Midbrain (tissue), 1 donor: ENCODE results near the gene ZNF727.
"Not testable (repeated sequence)": the region's sequence is repeated elsewhere in the genome, so short reads cannot be mapped to it uniquely, and the experiment has no call there.

ENCODE experiments used
- DNase-seq: peaks from one replicate; lab custom pipeline; 2025; lab: John Stamatoyannopoulos, UW

Gene ZNF727

DNA sequence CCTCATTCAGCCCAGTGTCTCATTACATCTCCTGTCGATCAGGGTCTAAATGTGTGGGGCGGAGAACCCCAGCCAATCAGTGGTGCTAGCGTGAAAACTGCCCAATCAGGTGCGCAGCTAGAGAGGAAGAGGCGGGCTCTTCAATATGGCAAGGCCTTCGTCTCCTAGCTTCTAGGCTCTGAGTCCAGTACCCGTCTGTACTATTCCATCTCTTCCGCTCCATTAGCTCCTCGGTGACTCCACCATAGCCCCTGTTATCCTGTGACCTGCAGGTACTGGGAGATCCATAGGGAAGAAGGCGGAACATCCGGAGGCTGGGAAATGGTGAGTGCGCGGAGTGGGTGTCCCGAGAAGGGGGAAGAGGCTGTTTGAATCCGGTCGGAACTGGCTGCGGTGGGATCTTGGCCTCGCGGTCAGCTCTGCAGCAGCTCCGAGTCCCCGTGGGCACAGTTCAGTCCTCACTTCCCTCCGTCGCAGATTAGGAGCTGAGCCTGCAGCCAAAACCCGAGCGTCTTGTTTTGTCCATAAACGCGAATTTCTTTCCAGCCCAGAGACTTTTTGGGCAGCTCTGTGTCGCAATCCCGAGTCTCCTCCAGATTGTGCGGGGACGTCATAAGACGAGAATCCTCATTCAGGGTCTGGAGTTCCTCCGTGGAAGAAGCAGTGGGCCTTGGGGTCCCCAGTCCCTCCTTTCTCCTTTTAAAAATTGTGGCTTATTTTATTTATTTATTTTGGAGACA, at the start of gene ZNF727:
Gene ZNF727 (plus strand): TSS at position 134 of the 740 bp plus-strand sequence. CDS start 188 bp downstream, at position 322.
- peak; percentile 91 for DNase-seq

DNA sequence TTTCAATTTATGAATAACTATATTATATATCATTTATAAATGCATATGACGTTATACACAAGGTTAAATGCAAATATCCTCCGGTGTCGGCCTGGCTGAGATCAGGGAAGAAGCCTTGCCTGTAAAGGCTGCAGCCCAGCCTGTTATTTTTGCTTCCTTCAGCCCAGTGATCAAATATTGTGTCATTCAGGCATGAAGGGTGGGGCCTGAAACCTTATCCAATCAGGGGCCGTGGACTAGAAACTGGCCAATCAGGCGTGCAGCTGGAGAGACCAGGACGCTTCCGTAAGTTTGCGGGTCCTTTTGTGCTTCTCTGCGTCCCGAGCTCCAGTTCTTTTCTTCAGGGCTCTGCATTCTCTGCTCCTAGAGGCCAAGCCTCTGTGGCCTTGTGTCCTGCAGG, 46.7 kb upstream of the ZNF727 start, which contains the start of gene ZNF722:
Gene ZNF722 (plus strand): TSS at position 301 of the 400 bp plus-strand sequence. CDS start 113 bp downstream, outside the sequence.
- no peak for DNase-seq

DNA sequence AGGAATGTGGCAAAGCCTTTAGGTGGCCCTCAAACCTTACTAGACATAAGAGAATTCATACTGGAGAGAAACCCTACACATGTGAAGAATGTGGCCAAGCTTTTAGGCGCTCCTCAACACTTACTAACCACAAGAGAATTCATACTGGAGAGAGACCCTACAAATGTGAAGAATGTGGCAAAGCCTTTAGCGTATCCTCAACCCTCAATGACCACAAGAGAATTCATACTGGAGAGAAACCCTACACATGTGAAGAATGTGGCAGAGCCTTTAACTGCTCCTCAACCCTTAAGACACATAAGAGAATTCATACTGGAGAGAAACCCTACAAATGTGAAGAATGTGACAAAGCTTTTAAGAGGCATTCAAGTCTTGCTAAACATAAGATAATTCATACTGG, 29.7 kb upstream of the ZNF727 start:
- DNase-seq = not testable (repeated sequence)

DNA sequence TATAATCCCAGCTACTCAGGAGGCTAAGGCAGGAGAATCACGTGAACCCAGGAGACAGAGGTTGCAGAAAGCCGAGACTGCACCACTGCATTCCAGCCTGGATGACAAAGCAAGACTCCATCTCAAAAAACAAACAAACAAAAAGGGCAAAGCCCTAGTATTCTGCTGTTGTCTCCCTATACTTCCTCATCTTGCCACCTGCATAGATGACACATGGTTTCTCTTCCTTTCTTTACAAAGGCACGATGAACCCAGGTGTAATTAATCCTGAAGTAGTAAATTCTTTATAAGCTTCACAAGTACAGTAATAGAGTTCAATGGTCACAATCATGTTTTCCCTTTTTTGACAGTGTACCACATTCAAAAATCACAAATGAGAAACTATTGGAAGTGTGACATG, 9.8 kb upstream of the ZNF727 start:
- DNase-seq = no peak

DNA sequence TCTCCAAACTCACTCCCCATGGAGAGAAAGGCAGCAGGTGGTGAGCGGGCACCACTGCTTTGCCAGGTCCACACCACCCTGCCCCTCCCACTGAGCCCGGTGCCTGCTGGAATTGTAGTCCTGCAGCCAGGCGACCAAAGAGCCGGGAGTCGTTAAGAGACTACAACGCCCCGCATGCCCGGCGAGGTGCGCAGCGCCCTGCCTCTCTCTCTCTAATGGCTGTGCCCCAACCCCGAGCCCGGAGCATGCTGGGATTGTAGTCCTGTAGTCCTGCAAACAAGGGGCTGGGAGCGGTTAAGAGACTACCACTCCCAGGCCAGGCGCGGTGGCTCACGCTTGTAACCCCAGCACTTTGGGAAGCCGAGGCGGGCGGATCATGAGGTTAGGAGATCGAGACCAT, 8.1 kb upstream of the ZNF727 start:
- DNase-seq = no peak

DNA sequence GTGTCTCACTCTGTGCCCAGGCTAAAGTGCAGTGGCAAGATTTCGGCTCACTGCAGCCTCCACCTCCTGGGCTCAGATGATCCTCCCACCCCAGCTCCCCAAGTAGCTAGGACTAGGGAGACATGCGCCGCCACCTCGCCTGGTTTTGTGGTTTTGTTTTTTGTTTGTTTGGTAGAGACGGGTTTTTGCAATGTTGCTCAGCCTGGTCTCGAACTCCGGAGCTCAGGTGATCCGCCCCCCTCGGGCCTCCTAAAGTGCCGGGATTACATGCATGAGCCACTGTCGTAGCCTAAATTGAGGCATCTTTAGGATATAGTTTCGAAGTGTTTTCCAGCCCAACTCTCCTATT, 781 bp downstream of the ZNF727 start:
- no peak for DNase-seq

DNA sequence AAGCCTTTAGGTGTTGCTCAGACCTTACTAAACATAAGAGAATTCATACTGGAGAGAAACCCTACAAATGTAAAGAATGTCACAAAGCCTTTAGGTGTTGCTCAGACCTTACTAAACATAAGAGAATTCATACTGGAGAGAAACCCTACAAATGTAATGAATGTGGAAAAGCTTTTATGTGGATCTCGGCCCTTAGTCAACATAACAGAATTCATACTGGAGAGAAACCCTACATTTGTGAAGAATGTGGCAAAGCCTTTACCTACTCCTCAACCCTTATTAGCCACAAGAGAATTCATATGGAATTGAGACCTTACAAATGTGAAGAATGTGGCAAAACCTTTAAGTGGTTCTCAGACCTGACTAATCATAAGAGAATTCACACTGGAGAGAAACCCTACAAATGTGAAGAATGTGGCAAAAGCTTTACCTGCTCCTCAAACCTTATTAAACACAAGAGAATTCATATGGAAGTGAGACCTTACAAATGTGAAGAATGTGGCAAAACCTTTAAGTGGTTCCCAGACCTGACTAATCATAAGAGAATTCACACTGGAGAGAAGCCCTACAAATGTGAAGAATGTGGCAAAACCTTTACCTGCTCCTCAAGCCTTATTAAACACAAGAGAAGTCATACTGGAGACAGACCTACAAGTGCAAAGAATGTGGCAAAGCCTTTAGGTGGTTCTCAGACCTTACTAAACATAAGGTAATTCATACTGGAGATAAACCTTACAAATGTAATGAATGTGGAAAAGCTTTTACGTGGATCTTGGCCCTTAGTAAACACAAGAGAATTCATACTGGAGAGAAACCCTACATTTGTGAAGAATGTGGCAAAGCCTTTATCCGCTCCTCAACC, 32.8 kb downstream of the ZNF727 start:
- not testable (repeated sequence) for DNase-seq

DNA sequence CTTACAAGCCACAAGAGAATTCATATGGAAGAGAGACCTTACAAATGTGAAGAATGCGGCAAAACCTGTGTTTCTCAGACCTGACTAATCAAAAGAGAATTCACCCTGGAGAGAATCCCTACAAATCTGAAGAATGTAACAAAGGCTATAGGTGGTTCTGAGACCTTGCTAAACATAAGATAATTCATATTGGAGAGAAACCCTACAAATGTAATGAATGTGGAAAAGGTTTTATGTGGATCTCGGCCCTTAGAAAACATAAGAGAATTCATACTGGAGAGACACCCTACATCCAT, 33.4 kb downstream of the ZNF727 start:
- DNase-seq = no peak

DNA sequence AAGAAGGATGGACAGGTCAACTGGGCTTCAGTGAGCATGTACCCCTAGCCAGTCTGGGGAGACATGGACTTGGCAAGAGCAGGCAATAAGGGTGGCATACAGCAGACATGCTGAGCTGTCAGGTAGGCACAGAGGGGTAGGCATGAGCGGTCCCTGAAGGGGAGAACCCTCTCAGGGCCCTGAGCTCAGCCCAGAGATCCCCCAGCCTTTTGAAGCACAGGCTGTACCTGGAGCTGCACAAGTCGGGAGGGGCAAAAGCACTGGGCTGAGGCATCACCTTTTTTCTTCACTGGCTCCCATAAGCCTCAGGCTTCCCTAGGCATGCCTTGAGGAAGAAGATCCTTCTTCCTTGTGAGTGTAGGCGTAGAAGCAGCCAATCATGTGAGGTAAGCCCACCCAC, 42.3 kb downstream of the ZNF727 start:
- DNase-seq = no peak

DNA sequence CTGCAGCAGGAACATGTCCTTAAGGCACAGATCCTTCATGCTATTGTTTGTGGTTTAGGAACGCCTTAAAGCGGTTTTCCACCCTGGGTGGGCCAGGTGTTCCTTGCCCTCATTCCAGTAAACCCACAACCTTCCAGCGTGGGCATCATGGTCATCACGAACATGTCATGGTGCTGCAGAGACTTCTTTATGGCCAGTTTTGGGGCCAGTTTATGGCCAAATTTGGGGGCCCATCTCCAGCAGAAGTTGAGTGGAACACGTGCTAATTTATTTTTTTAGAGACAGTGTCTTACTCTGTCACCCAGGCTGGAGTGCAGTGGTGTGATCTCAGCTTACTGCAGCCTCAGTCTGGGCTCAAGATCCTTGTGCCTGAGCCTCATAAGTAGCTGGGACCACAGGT, 43.6 kb downstream of the ZNF727 start:
- DNase-seq = not testable (repeated sequence)
